Measurements from ENCODE around the gene SRRM4. TPM values are rescaled to one million over a fixed set of nuclear protein-coding genes. Genes with fewer than 3 reads are reported as not detected.

Gene SRRM4
- polyA plus RNA-seq, 1 donor (not counting 4 experiments of a cell fraction or from before 2014, with no cell fraction given), result not detected

DNA sequence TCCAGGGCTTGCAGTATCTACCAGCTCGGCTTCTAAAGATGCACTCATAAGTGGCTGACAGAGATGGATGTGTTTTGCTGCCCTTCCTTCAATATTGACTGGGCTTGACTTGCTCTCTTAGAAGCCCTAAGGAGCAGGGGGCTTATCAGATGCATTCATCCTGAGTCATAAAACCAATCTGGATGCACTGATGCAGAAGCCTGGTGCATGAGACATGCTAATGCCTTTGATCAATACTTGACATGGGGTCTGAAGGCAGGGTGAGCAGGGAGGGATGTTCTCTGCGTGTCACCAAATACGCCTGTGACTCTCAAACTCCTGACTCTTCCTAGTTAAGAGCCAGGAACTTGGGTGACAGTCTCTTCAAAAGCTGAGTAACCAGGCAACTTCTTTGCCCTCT, 119.6 kb downstream of the SRRM4 start:
- H3K4me2 ChIP-seq (ENCODE audit: control insufficient read depth, extremely low read depth, insufficient read depth, low read depth, low read length), result no peak overlapping the region
- dilution Hi-C loops (cut with MboI; ENCODE audit: extremely low pct_ligation_motif_present, low sequenced_read_pairs), result no loop called here
- no peak for FAIRE-seq

GRCh38 chr12:119102274-119102673, 120.9 kb downstream of the SRRM4 start:
- H2AFZ ChIP-seq (ENCODE audit: control insufficient read depth, low read length), result no peak overlapping the region
- no peak overlapping the region for H3K27ac ChIP-seq (ENCODE audit: control insufficient read depth, insufficient read depth, low read length)
- no peak overlapping the region for H3K9ac ChIP-seq (ENCODE audit: control insufficient read depth, extremely low read depth, insufficient read depth, low read length)
- no peaks in the 10 kb centered on the region for H3K79me2 ChIP-seq (ENCODE audit: control insufficient read depth, insufficient read depth, low read length)
- H3K9me1 ChIP-seq (ENCODE audit: control insufficient read depth, extremely low read depth, insufficient read depth, low read length), result no peaks in the 10 kb centered on the region
- dilution Hi-C loops (cut with MboI; ENCODE audit: extremely low pct_ligation_motif_present, low sequenced_read_pairs), result no loop called here
- no peak overlapping the region for H3K4me3 ChIP-seq (ENCODE audit: control insufficient read depth in 2 of 3, extremely low read depth in 1 of 3, insufficient read depth in 2 of 3, low read depth in 1 of 3, low read length in 3 of 3)
- H3K9me3 ChIP-seq (ENCODE audit: control insufficient read depth, low read depth, low read length), result no peaks in the 10 kb centered on the region
- no peak for TF ChIP-seq EZH2 (IDR thresholded peaks at IDR 0.05; ENCODE audit: low read length)
- TF ChIP-seq, protein P1, sequence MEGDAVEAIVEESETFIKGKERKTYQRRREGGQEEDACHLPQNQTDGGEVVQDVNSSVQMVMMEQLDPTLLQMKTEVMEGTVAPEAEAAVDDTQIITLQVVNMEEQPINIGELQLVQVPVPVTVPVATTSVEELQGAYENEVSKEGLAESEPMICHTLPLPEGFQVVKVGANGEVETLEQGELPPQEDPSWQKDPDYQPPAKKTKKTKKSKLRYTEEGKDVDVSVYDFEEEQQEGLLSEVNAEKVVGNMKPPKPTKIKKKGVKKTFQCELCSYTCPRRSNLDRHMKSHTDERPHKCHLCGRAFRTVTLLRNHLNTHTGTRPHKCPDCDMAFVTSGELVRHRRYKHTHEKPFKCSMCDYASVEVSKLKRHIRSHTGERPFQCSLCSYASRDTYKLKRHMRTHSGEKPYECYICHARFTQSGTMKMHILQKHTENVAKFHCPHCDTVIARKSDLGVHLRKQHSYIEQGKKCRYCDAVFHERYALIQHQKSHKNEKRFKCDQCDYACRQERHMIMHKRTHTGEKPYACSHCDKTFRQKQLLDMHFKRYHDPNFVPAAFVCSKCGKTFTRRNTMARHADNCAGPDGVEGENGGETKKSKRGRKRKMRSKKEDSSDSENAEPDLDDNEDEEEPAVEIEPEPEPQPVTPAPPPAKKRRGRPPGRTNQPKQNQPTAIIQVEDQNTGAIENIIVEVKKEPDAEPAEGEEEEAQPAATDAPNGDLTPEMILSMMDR (optimal IDR thresholded peaks at IDR 0.05 in 1 of 3, IDR thresholded peaks at IDR 0.05 in 1 of 3, conservative IDR thresholded peaks at IDR 0.05 in 1 of 3; ENCODE audit: extremely low read depth in 1 of 3, insufficient read depth in 2 of 3, low read length in 3 of 3), result no peak
- FAIRE-seq (no peak), DNase-seq (ENCODE audit: low read depth, low spot score) (no peak)
- no peaks in the 10 kb centered on the region for H3K27me3 ChIP-seq (ENCODE audit: control insufficient read depth, extremely low read depth, insufficient read depth, low read length)
- no peaks in the 10 kb centered on the region for H3K4me1 ChIP-seq (ENCODE audit: control insufficient read depth, extremely low read depth, insufficient read depth, low read length)
- H3K4me2 ChIP-seq (ENCODE audit: control insufficient read depth, extremely low read depth, insufficient read depth, low read depth, low read length), result no peak overlapping the region
- H3K36me3 ChIP-seq (ENCODE audit: control insufficient read depth in 2 of 2, extremely low read depth in 1 of 2, insufficient read depth in 2 of 2, low read length in 2 of 2), result no peaks in the 10 kb centered on the region
- no peaks in the 10 kb centered on the region for H4K20me1 ChIP-seq (ENCODE audit: control insufficient read depth, extremely low read depth, insufficient read depth, low read length)

More for the DNA sequence above, 119.6 kb downstream of the SRRM4 start:
- no peak for DNase-seq (ENCODE audit: low read depth, low spot score)
- no peaks in the 10 kb centered on the region for H3K4me1 ChIP-seq (ENCODE audit: control insufficient read depth, extremely low read depth, insufficient read depth, low read length)
- no peak overlapping the region for H3K9ac ChIP-seq (ENCODE audit: control insufficient read depth, extremely low read depth, insufficient read depth, low read length)
- no peaks in the 10 kb centered on the region for H3K36me3 ChIP-seq (ENCODE audit: control insufficient read depth in 2 of 2, extremely low read depth in 1 of 2, insufficient read depth in 2 of 2, low read length in 2 of 2)
- H3K27me3 ChIP-seq (ENCODE audit: control insufficient read depth, extremely low read depth, insufficient read depth, low read length), result no peaks in the 10 kb centered on the region
- no peak overlapping the region for H3K27ac ChIP-seq (ENCODE audit: control insufficient read depth, insufficient read depth, low read length)
- TF ChIP-seq, protein P1 (optimal IDR thresholded peaks at IDR 0.05 in 1 of 3, IDR thresholded peaks at IDR 0.05 in 1 of 3, conservative IDR thresholded peaks at IDR 0.05 in 1 of 3; ENCODE audit: extremely low read depth in 1 of 3, insufficient read depth in 2 of 3, low read length in 3 of 3), result no peak
- no peak for TF ChIP-seq EZH2 (IDR thresholded peaks at IDR 0.05; ENCODE audit: low read length)
- no peak overlapping the region for H3K4me3 ChIP-seq (ENCODE audit: control insufficient read depth in 2 of 3, extremely low read depth in 1 of 3, insufficient read depth in 2 of 3, low read depth in 1 of 3, low read length in 3 of 3)
- H2AFZ ChIP-seq (ENCODE audit: control insufficient read depth, low read length), result no peak overlapping the region
- H3K9me1 ChIP-seq (ENCODE audit: control insufficient read depth, extremely low read depth, insufficient read depth, low read length), result no peaks in the 10 kb centered on the region
- no peaks in the 10 kb centered on the region for H3K79me2 ChIP-seq (ENCODE audit: control insufficient read depth, insufficient read depth, low read length)
- H4K20me1 ChIP-seq (ENCODE audit: control insufficient read depth, extremely low read depth, insufficient read depth, low read length), result no peaks in the 10 kb centered on the region
- H3K9me3 ChIP-seq (ENCODE audit: control insufficient read depth, low read depth, low read length), result no peaks in the 10 kb centered on the region

Measured in keratinocyte (primary cell).